Measurements from ENCODE around the gene XKR7. TPM values are rescaled to one million over a fixed set of nuclear protein-coding genes. Genes with fewer than 3 reads are reported as not detected.

Gene XKR7
- total RNA-seq, 2 donors from 2014 or later, result 0.05 TPM; not detected in 1

DNA sequence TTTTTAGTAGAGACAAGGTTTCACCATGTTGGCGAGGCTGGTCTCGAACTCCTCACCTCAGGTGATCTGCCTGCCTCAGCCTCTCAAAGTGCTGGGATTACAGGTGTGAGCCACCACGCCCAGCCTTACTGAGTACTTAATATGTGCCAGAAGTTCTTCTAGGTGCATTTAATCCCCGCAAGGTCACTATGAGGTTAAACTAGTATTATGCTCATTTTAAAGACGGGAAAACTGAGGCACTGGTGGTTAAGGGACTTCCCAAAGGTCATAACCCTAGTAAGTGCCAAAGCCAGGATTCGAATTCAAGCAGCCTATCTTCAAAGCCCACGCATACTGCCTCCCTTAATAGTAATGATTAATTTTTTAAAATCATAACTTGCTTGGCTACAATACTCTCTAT, 41.6 kb downstream of the XKR7 start:
- intact Hi-C loops (cut with DNase I), result no loop called here
- TF ChIP-seq POLR2A (IDR thresholded peaks at IDR 0.05), result no peak
- TF ChIP-seq, protein P1, sequence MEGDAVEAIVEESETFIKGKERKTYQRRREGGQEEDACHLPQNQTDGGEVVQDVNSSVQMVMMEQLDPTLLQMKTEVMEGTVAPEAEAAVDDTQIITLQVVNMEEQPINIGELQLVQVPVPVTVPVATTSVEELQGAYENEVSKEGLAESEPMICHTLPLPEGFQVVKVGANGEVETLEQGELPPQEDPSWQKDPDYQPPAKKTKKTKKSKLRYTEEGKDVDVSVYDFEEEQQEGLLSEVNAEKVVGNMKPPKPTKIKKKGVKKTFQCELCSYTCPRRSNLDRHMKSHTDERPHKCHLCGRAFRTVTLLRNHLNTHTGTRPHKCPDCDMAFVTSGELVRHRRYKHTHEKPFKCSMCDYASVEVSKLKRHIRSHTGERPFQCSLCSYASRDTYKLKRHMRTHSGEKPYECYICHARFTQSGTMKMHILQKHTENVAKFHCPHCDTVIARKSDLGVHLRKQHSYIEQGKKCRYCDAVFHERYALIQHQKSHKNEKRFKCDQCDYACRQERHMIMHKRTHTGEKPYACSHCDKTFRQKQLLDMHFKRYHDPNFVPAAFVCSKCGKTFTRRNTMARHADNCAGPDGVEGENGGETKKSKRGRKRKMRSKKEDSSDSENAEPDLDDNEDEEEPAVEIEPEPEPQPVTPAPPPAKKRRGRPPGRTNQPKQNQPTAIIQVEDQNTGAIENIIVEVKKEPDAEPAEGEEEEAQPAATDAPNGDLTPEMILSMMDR (IDR thresholded peaks at IDR 0.05), result no peak
- TF ChIP-seq POLR2AphosphoS5 (IDR thresholded peaks at IDR 0.05), result no peak

DNA sequence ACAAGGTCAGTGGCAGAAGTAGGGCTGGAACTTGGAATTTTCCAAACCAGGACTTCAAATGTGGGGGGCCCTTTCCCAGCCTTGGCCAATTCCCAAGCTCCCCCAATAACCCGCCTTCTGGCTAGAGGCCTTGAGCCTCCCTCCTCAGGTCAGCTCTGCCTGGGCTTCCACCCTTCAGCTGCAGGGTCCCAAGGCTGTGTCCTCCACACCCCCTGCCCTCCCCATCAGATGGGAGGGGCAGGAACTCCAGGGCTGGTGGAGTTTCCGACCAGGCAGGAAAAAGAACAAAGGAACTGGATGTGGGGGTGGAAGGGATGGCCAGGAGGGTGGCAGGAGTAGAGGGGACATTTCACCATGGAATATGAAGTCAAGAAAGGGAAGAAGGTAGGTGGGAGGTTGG, 42.1 kb downstream of the XKR7 start, which contains the start of gene CCM2L:
Gene CCM2L, plus strand, starts transcription at position 338 of the 400 bp plus-strand sequence. Its CDS starts 17 bp downstream, at position 355.
- DNase-seq (ENCODE audit: low spot score), result no peak
- Histone ChIP-seq H3K36me3 (no peaks in the 10 kb centered on the region), H3K27ac (no peak within 1 kb of the TSS), H3K4me1 (replicated peaks) (no peaks in the 10 kb centered on the region), H3K9me3 (no peaks in the 10 kb centered on the region), H3K27me3 (replicated peaks; ENCODE audit: insufficient read depth) (no peaks in the 10 kb centered on the region), H3K4me3 (no peak within 1 kb of the TSS)
- intact Hi-C loops (cut with DNase I), result no loop called here
- TF ChIP-seq, protein P1 (IDR thresholded peaks at IDR 0.05), result no peak
- TF ChIP-seq POLR2A (IDR thresholded peaks at IDR 0.05) (no peak), POLR2AphosphoS5 (IDR thresholded peaks at IDR 0.05) (no peak)
- WGBS, result 67% methylated on average over 2 of the region's 2 CpGs

More for the DNA sequence above, 41.6 kb downstream of the XKR7 start:
- Histone ChIP-seq H3K36me3 (no peaks in the 10 kb centered on the region), H3K27ac (no peak overlapping the region), H3K9me3 (no peaks in the 10 kb centered on the region), H3K4me3 (no peak overlapping the region), H3K4me1 (replicated peaks) (no peaks in the 10 kb centered on the region), H3K27me3 (replicated peaks; ENCODE audit: insufficient read depth) (no peaks in the 10 kb centered on the region)
- 91% methylated on average over 7 of the region's 7 CpGs for WGBS
- DNase-seq (ENCODE audit: low spot score), result no peak

GRCh38 chr20:32010666-32011065, 42.7 kb downstream of the XKR7 start:
- WGBS, result 21% methylated on average over 8 of the region's 8 CpGs
- Histone ChIP-seq H3K9me3 (no peaks in the 10 kb centered on the region), H3K36me3 (no peaks in the 10 kb centered on the region), H3K4me1 (replicated peaks) (no peaks in the 10 kb centered on the region), H3K27ac (no peak overlapping the region), H3K4me3 (no peak overlapping the region), H3K27me3 (replicated peaks; ENCODE audit: insufficient read depth) (no peaks in the 10 kb centered on the region)
- intact Hi-C loops (cut with DNase I), result no loop called here
- TF ChIP-seq, protein P1 (IDR thresholded peaks at IDR 0.05), result no peak
- TF ChIP-seq POLR2AphosphoS5 (IDR thresholded peaks at IDR 0.05), result no peak
- TF ChIP-seq POLR2A (IDR thresholded peaks at IDR 0.05), result no peak
- no peak for DNase-seq (ENCODE audit: low spot score)

- Histone ChIP-seq H3K9me3 (no peaks in the 10 kb centered on the region), H3K4me1 (replicated peaks) (no peaks in the 10 kb centered on the region), H3K36me3 (no peaks in the 10 kb centered on the region), H3K27me3 (replicated peaks; ENCODE audit: insufficient read depth) (no peaks in the 10 kb centered on the region), H3K4me3 (no peak overlapping the region), H3K27ac (no peak overlapping the region)
- TF ChIP-seq, protein P1 (IDR thresholded peaks at IDR 0.05), result no peak
- TF ChIP-seq POLR2A (IDR thresholded peaks at IDR 0.05), result no peak
- TF ChIP-seq POLR2AphosphoS5 (IDR thresholded peaks at IDR 0.05), result no peak
- WGBS, result 74% methylated on average over 5 of the region's 5 CpGs
- intact Hi-C loops (cut with DNase I), result no loop called here
- DNase-seq (ENCODE audit: low spot score), result no peak
These were observed 44.3 kb downstream of the XKR7 start for GRCh38 chr20:32012159-32012688.

DNA sequence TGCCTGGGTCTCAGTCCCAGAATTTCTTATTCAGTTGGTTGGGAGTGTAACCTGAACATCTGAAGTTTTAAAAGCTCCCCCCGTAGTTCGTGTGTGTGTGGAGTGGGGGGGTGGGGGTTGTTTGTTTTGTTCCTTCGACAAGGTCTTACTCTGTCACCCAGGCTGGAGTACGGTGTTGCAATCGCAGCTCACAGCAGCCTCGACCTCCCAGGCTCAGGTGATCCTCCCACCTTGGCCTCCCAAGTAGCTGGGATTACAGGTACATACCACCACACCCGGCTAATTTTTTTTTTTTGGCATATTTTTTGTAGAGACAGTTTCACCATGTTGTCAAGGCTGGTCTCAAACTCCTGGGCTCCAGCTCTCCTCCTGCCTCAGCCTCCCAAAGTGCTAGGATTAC, 45.4 kb downstream of the XKR7 start:
- TF ChIP-seq POLR2A (IDR thresholded peaks at IDR 0.05), result no peak
- no peak for TF ChIP-seq POLR2AphosphoS5 (IDR thresholded peaks at IDR 0.05)
- TF ChIP-seq, protein P1 (IDR thresholded peaks at IDR 0.05), result no peak
- no peaks in the 10 kb centered on the region for H3K4me1 ChIP-seq (replicated peaks)
- no peaks in the 10 kb centered on the region for H3K9me3 ChIP-seq
- H3K27ac ChIP-seq, result no peak overlapping the region
- no peak for DNase-seq (ENCODE audit: low spot score)
- H3K36me3 ChIP-seq, result no peaks in the 10 kb centered on the region
- intact Hi-C loops (cut with DNase I), result no loop called here
- H3K4me3 ChIP-seq, result no peak overlapping the region
- no peaks in the 10 kb centered on the region for H3K27me3 ChIP-seq (replicated peaks; ENCODE audit: insufficient read depth)
- WGBS, result 68% methylated on average over 7 of the region's 7 CpGs
